Osteocyte (in vitro differentiated cells): Measurements from ENCODE around the gene FRS3. TPM values are rescaled to one million over a fixed set of nuclear protein-coding genes. Genes with fewer than 3 reads are reported as not detected.

Experiments used
- DNase-seq: peaks from one replicate; pipeline ENCODE4 v3.0.0; 2021; ENCODE audit warnings: mixed read lengths; ENCODE audit not compliant: unreplicated experiment; ENCODE audit errors: extremely low spot score
- H3K27ac Mint-ChIP-seq: one replicate; pipeline ENCODE4 v1.8.0; 2021; ENCODE audit warnings: mild to moderate bottlenecking, mixed read lengths; ENCODE audit not compliant: unreplicated experiment
- H3K27me3 Mint-ChIP-seq: one replicate; pipeline ENCODE4 v1.8.0; 2021; ENCODE audit warnings: mixed read lengths; ENCODE audit not compliant: unreplicated experiment
- H3K36me3 Mint-ChIP-seq: one replicate; pipeline ENCODE4 v1.8.0; 2021; ENCODE audit warnings: mixed read lengths; ENCODE audit not compliant: unreplicated experiment
- H3K4me1 Mint-ChIP-seq: one replicate; pipeline ENCODE4 v1.8.0; 2021; ENCODE audit warnings: mixed read lengths; ENCODE audit not compliant: unreplicated experiment
- H3K4me3 Mint-ChIP-seq: one replicate; pipeline ENCODE4 v1.8.0; 2021; ENCODE audit warnings: mild to moderate bottlenecking, moderate library complexity, mixed read lengths; ENCODE audit not compliant: unreplicated experiment
- H3K9me3 Mint-ChIP-seq: one replicate; pipeline ENCODE4 v1.8.0; 2021; ENCODE audit warnings: mixed read lengths; ENCODE audit not compliant: unreplicated experiment
- CTCF ChIP-seq: fragments of 200-600 bp; sonication (generic); IDR thresholded peaks from 2 replicates; pipeline ENCODE4 v1.5.0; 2021; ENCODE audit warnings: antibody characterized with exemption, mild to moderate bottlenecking, moderate library complexity
- total RNA-seq: library from RNA; stranded (reverse); gene quantifications from 2 replicates; pipeline ENCODE4 v1.2.1, GENCODE V29; 2021

The FRS3 gene
- total RNA-seq, 1 donor from 2014 or later = 3.9 TPM

- no peaks in the 10 kb centered on the region for H3K36me3 Mint-ChIP-seq
- DNase-seq = no peak
- H3K4me3 Mint-ChIP-seq = no peak overlapping the region
- H3K4me1 Mint-ChIP-seq = peaks cover 11% of the 10 kb centered on the region
- H3K27me3 Mint-ChIP-seq = no peaks in the 10 kb centered on the region
- H3K9me3 Mint-ChIP-seq = no peaks in the 10 kb centered on the region
- H3K27ac Mint-ChIP-seq = no peak overlapping the region
- TF ChIP-seq CTCF = no peak
These were observed 42.3 kb upstream of the FRS3 start for GRCh38 chr6:41822021-41822420.

DNA sequence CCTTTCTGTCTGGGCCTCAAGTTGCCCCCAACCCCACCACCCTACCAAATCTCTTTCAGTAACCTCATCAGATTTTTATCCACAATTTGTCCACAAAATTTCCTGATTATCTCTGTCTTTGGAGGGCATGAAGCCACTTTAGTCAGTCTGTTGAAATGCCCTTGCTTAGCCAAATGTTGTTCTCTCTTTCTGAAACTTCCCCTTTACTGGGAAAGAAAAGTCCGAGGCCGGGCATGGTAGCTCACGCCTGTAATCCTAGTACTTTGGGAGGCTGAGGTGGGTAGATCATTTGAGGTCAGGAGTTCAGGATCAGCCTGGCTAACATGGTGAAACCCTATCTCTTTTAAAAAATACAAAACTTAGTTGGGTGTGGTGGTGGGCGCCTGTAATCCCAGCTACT lies 41.6 kb upstream of the FRS3 start:
- Mint-ChIP-seq H3K27me3 (no peaks in the 10 kb centered on the region), H3K4me3 (no peak overlapping the region), H3K27ac (no peak overlapping the region), H3K36me3 (no peaks in the 10 kb centered on the region), H3K9me3 (no peaks in the 10 kb centered on the region), H3K4me1 (peaks cover 11% of the 10 kb centered on the region)
- no peak for TF ChIP-seq CTCF
- DNase-seq = no peak

GRCh38 chr6:41818271-41819054 lies 38.8 kb upstream of the FRS3 start:
- DNase-seq = no peak
- no peak overlapping the region for H3K4me3 Mint-ChIP-seq
- H3K27ac Mint-ChIP-seq = no peak overlapping the region
- peaks cover 4% of the 10 kb centered on the region for H3K4me1 Mint-ChIP-seq
- H3K36me3 Mint-ChIP-seq = no peaks in the 10 kb centered on the region
- H3K27me3 Mint-ChIP-seq = no peaks in the 10 kb centered on the region
- TF ChIP-seq CTCF = no peak
- no peaks in the 10 kb centered on the region for H3K9me3 Mint-ChIP-seq

- no peaks in the 10 kb centered on the region for H3K9me3 Mint-ChIP-seq
- H3K4me1 Mint-ChIP-seq = peaks cover 4% of the 10 kb centered on the region
- no peak overlapping the region for H3K4me3 Mint-ChIP-seq
These were observed 35.9 kb upstream of the FRS3 start for GRCh38 chr6:41815587-41815986.

More at GRCh38 chr6:41815587-41815986, 35.9 kb upstream of the FRS3 start:
- no peak overlapping the region for H3K27ac Mint-ChIP-seq
- DNase-seq = no peak
- no peaks in the 10 kb centered on the region for H3K36me3 Mint-ChIP-seq
- no peak for TF ChIP-seq CTCF
- H3K27me3 Mint-ChIP-seq = no peaks in the 10 kb centered on the region
